IgD-negative memory B cell (primary cell): ENCODE data around the gene ZNF532. TPM values are rescaled to one million over a fixed set of nuclear protein-coding genes. Genes with fewer than 3 reads are reported as not detected.
A peak's percentile ranks its signal among the peaks of the same experiment; 100 is the strongest.
"Not testable (repeated sequence)": the region's sequence is repeated elsewhere in the genome, so short reads cannot be mapped to it uniquely, and the experiment has no call there.

Experiments used
- H3K27ac Mint-ChIP-seq, 3 donors: one replicate each; pipeline ENCODE4 v1.8.0; 2020 to 2022; ENCODE audit warnings: mild to moderate bottlenecking in 3 of 3, mixed read lengths in 3 of 3, moderate library complexity in 1 of 3
- H3K27me3 Mint-ChIP-seq: one replicate; pipeline ENCODE4 v1.8.0; 2021; ENCODE audit warnings: mixed read lengths
- H3K36me3 Mint-ChIP-seq: one replicate; pipeline ENCODE4 v1.8.0; 2020; ENCODE audit warnings: mild to moderate bottlenecking, mixed read lengths
- H3K4me1 Mint-ChIP-seq, 3 donors: one replicate each; pipeline ENCODE4 v1.8.0; 2020 to 2022; ENCODE audit warnings: mixed read lengths in 3 of 3, mild to moderate bottlenecking in 1 of 3
- H3K4me3 Mint-ChIP-seq, 4 donors: one replicate each; pipeline ENCODE4 v1.8.0; 2020 to 2022; ENCODE audit warnings: mild to moderate bottlenecking in 4 of 4, mixed read lengths in 4 of 4, moderate library complexity in 3 of 4
- H3K9me3 Mint-ChIP-seq, 3 donors: one replicate each; pipeline ENCODE4 v1.8.0; 2020 to 2021; ENCODE audit warnings: mixed read lengths in 3 of 3, mild to moderate bottlenecking in 1 of 3
- polyA plus RNA-seq: library from polyadenylated mRNA; unstranded; fragments of 300-500 nt; fragmentation: Illumina TruSeq; gene quantifications from one replicate; pipeline ENCODE4 v1.2.3, GENCODE V29; 2021

Gene ZNF532, protein sequence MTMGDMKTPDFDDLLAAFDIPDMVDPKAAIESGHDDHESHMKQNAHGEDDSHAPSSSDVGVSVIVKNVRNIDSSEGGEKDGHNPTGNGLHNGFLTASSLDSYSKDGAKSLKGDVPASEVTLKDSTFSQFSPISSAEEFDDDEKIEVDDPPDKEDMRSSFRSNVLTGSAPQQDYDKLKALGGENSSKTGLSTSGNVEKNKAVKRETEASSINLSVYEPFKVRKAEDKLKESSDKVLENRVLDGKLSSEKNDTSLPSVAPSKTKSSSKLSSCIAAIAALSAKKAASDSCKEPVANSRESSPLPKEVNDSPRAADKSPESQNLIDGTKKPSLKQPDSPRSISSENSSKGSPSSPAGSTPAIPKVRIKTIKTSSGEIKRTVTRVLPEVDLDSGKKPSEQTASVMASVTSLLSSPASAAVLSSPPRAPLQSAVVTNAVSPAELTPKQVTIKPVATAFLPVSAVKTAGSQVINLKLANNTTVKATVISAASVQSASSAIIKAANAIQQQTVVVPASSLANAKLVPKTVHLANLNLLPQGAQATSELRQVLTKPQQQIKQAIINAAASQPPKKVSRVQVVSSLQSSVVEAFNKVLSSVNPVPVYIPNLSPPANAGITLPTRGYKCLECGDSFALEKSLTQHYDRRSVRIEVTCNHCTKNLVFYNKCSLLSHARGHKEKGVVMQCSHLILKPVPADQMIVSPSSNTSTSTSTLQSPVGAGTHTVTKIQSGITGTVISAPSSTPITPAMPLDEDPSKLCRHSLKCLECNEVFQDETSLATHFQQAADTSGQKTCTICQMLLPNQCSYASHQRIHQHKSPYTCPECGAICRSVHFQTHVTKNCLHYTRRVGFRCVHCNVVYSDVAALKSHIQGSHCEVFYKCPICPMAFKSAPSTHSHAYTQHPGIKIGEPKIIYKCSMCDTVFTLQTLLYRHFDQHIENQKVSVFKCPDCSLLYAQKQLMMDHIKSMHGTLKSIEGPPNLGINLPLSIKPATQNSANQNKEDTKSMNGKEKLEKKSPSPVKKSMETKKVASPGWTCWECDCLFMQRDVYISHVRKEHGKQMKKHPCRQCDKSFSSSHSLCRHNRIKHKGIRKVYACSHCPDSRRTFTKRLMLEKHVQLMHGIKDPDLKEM (N-terminal part only)
- polyA plus RNA-seq: 14.8 TPM

DNA sequence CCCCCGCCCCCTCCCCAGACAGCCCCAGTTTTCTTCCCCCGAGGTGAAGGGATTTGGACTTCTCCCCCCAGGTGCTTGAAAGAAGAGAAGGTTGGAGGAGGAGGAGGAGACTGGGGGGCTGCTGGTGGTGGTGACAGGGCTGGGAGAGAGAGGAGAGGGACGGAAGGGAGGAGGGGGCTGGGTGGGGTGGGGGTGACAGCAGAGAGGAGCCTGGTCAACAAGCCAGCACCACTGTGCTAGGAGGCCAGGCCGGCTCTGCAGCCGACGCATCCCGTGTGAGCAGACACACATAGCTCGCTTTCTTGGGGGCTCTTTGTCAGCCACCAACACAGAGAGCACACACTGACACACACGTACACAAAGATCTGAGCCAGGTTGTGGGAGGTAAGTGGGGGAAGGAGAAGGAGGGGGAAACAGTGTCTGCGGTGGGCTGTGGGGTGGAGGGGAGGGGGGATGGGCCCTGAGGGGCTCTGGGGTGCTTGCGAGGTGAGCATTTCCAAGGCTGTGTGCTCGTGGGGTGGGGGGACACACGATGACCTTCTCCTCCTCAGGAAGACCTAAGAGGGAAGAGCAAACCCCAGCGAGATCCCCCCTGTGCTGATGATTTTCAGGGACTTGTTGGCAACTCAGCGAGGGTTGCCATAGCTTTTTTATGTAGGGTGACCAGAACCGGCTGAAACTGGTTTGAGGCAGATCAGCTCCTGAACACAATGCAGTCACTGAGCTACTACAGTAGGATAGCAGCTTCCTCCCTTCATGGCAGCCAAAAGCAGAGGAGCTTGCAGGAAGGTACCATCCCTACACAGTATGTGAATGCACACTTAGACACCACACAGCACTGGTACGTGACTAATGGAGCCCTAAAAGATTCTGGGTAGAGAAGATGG is at the start of gene ZNF532:
Gene ZNF532, plus strand, starts transcription at position 732 of the 887 bp plus-strand sequence. CDS start 53,411 bp downstream, outside the sequence.
- H3K27me3 Mint-ChIP-seq: peaks cover 4% of the 10 kb centered on the region
- peak within 1 kb of the TSS; percentile 94 to 99 (median 98) for H3K27ac Mint-ChIP-seq
- peaks cover 30 to 44% (median 40%) of the 10 kb centered on the region in 3 donors for H3K4me1 Mint-ChIP-seq
- peak within 1 kb of the TSS; percentile 71 to 88 (median 78) for H3K4me3 Mint-ChIP-seq
- H3K36me3 Mint-ChIP-seq: peaks cover 16% of the 10 kb centered on the region
- peaks cover 2 to 8% (median 3%) of the 10 kb centered on the region in 3 donors for H3K9me3 Mint-ChIP-seq

DNA sequence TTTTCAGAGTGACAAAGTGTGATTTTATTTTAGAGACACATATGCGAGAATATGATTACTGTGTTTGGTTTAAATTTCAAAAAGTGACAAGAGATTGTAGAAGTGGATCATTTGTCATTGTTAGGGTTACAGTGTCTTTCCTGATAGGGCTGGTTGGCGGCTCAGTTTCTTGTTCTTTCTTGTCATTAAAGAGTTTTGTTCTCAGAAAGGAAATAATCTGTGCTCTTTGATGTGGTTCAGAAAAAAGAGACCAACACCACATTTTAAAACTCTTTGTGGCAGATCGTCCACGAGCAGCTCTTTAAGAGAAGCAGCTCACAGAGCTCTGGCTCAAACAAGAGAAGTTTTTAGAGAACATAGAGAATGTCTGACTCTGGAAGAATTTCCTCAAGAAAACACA is 45.6 kb upstream of the ZNF532 start:
- H3K9me3 Mint-ChIP-seq: peaks cover 3 to 5% (median 4%) of the 10 kb centered on the region in 3 donors
- H3K36me3 Mint-ChIP-seq: no peaks in the 10 kb centered on the region
- peaks cover 13% of the 10 kb centered on the region for H3K27me3 Mint-ChIP-seq
- peaks cover 5 to 6% (median 5%) of the 10 kb centered on the region in 3 donors for H3K4me1 Mint-ChIP-seq
- no peak overlapping the region for H3K4me3 Mint-ChIP-seq
- H3K27ac Mint-ChIP-seq: no peak overlapping the region

DNA sequence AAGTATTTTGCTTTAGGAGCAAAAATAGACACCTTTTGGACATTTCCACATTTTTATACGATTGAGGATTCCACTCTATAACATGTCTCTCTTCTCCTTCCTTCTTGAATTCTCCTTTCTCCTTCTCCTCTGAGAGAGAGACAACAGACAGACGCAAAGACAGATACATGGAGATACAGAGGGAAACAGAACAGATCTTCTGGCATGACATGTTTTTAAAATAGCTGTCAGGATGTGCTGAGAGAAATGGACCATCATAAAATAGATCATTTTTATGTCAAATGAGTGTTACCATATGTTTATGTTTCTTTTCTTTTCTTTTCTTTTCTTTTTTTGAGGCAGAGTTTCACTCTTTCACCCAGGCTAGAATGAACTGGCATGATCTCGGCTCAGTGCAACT is 44.4 kb upstream of the ZNF532 start:
- Mint-ChIP-seq H3K4me1 (peaks cover 2 to 6% (median 5%) of the 10 kb centered on the region in 3 donors), H3K36me3 (no peaks in the 10 kb centered on the region), H3K9me3 (no peaks in the 10 kb centered on the region), H3K27me3 (peaks cover 10% of the 10 kb centered on the region), H3K4me3 (no peak overlapping the region), H3K27ac (peak overlapping the region in 1 of 3 donors; percentile 5)

DNA sequence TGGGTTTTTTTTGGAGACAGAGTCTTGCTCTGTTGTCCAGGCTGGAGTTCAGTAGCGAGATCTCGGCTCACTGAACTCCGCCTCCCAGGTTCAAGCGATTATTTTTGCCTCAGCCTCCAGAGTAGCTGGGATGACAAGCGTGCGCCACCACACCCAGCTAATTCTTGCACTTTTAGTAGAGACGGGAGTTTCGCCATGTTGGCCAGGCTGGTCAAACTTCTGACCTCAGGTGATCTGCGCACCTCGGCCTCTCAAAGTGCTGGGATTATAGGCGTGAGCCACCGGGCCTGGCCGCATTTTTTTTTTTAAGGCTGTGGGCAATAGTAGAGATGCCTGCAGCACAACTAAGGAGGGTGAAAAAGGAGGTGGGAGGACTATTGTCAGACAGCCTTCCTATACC is 41.7 kb upstream of the ZNF532 start:
- Mint-ChIP-seq H3K27ac (no peak overlapping the region), H3K36me3 (no peaks in the 10 kb centered on the region), H3K4me3 (no peak overlapping the region), H3K9me3 (peaks cover 0 to 3% (median 2%) of the 10 kb centered on the region in 3 donors), H3K4me1 (peaks cover 0 to 6% (median 2%) of the 10 kb centered on the region in 3 donors), H3K27me3 (peaks cover 11% of the 10 kb centered on the region)

DNA sequence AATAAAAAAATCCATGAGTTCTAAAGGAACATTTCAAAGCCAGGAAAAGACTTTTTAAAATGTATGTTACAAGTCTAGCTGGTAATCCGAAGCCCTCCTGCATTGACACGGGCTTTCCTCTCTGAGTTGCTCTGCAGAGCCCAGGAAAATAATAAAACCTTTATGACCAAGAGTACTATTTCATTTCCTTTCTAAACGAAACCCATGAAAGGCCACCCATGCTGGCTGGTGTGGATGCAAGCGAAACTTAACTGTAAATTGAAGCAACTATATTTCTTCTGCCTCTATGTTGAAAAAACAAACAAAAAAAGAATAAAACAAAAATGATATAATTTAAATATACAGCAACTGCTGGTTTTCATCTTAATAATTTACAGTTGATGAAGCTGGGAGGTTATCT is 41.3 kb upstream of the ZNF532 start:
- peaks cover 11% of the 10 kb centered on the region for H3K27me3 Mint-ChIP-seq
- H3K4me1 Mint-ChIP-seq: peaks cover 0 to 6% (median 2%) of the 10 kb centered on the region in 3 donors
- H3K9me3 Mint-ChIP-seq: peaks cover 0 to 3% (median 2%) of the 10 kb centered on the region in 3 donors
- no peak overlapping the region for H3K4me3 Mint-ChIP-seq
- no peak overlapping the region for H3K27ac Mint-ChIP-seq
- H3K36me3 Mint-ChIP-seq: no peaks in the 10 kb centered on the region

DNA sequence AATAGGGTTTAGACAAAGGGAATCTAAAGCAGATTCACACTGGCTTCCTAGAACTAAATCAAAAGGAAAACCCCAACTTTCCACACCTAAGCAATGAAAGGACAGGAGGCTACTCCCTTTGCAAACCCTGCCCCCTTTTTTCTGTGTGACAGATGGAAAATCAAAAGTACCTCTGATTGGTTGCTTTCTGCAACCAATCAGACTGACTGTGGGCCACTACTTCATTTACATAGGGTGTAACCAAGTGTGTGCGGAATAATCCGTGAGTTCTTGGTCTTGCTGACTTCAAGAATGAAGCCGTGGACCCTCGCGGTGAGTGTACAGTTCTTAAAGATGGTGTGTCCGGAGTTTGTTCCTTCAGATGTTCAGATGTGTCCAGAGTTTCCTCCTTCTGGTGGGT is 37.8 kb upstream of the ZNF532 start:
- H3K27ac Mint-ChIP-seq, H3K4me1 Mint-ChIP-seq, H3K4me3 Mint-ChIP-seq, H3K36me3 Mint-ChIP-seq, H3K9me3 Mint-ChIP-seq, H3K27me3 Mint-ChIP-seq: not testable (repeated sequence)

DNA sequence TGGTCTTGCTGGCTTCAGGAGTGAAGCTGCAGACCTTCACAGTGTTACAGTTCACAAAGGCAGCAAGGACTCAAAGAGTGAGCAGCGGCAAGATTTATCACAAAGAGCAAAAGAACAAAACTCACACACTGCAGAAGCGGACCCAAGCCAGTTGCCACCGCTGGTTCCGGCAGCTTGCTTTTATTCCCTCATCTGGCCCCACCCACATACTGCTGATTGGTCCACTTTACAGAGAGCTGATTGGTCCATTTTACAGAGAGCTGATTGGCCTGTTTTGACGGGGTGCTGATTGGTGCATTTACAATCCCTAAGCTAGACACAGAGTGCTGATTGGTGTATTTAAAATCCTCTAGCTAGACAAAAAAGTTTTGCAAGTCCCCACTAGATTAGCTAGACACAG is 37.2 kb upstream of the ZNF532 start:
- Mint-ChIP-seq H3K27me3 (peaks cover 3% of the 10 kb centered on the region), H3K4me1 (no peaks in the 10 kb centered on the region), H3K9me3 (peaks cover 0 to 3% (median 2%) of the 10 kb centered on the region in 3 donors), H3K27ac (no peak overlapping the region), H3K36me3 (no peaks in the 10 kb centered on the region), H3K4me3 (no peak overlapping the region)

DNA sequence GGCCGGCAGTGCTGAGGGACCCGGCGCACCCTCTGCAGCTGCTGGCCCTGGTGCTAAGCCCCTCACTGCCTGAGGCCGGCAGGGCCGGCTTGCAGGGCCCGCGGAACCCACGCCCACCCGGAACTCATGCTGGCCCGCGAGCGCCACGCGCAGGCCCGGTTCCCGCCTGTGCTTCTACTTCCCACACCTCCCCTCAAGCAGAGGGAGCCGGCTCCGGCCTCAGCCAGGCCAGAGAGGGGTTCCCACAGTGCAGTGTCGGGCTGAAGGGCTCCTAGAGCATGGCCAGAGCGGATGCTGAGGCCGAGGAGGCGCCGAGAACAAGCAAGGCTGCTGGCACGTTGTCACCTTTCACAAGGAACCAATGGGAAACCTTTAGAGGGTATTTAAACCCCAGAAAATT is 36.8 kb upstream of the ZNF532 start:
- H3K27ac Mint-ChIP-seq: no peak overlapping the region
- H3K9me3 Mint-ChIP-seq: peaks cover 0 to 3% (median 2%) of the 10 kb centered on the region in 3 donors
- no peak overlapping the region for H3K4me3 Mint-ChIP-seq
- peaks cover 3% of the 10 kb centered on the region for H3K27me3 Mint-ChIP-seq
- no peaks in the 10 kb centered on the region for H3K4me1 Mint-ChIP-seq
- no peaks in the 10 kb centered on the region for H3K36me3 Mint-ChIP-seq

DNA sequence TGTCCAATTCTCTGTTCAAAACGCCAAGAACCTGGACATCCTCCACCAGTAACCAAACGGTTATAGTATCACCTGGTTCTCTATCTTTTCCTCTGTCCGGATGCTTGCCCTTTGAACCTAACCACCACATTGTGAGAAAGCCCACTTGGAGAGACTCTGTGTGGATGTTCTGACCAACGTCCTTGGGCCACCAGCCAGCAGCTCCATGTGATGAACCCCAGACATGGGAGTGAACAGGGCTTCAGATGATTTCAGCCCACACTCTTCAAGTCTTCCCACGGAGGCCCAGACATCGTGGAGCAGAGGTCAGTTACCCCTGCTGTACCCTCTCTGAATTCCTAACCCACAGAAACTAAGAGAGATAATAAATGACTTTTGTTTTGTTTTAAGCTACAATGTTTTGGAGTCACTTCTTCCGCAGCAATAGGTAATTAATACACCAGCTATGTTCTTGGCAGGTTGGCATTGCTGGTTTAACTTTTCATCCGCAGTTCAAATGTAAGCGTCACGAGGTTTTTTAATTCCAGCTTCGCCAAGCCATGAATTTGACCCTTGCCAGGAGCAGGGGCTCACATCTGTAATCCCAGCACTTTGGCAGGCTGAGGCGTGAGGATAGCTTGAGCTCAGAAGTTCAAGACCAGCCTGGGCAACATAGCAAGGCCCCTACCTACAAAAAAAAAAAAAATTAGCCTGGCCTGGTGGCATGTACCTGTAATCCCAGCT is 36.1 kb upstream of the ZNF532 start:
- Mint-ChIP-seq H3K36me3 (no peaks in the 10 kb centered on the region), H3K9me3 (peaks cover 0 to 3% (median 2%) of the 10 kb centered on the region in 3 donors), H3K27me3 (peaks cover 3% of the 10 kb centered on the region), H3K27ac (no peak overlapping the region), H3K4me3 (no peak overlapping the region), H3K4me1 (no peaks in the 10 kb centered on the region)

DNA sequence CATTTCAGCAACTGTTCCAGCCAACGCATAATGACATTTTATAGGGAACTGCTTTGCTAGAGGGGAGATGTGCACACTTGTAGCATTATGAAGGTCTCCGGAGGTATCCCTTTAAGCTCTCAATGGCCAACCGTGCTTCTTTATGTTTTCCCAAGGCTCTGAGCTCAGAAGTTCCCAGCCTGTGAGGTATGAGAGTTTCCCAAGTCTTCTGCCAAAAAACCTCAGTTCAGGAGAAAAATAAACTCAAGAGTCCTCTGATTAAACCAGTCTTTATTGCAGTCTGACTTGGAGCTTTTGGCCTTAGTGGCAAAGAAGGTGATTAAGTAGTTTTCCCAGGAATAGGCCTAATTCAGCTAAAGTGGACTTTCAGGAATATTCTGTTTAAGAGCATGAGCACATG is 35.4 kb upstream of the ZNF532 start:
- H3K4me3 Mint-ChIP-seq: no peak overlapping the region
- peaks cover 0 to 3% (median 2%) of the 10 kb centered on the region in 3 donors for H3K9me3 Mint-ChIP-seq
- peaks cover 3% of the 10 kb centered on the region for H3K27me3 Mint-ChIP-seq
- no peaks in the 10 kb centered on the region for H3K36me3 Mint-ChIP-seq
- no peak overlapping the region for H3K27ac Mint-ChIP-seq
- H3K4me1 Mint-ChIP-seq: no peaks in the 10 kb centered on the region

DNA sequence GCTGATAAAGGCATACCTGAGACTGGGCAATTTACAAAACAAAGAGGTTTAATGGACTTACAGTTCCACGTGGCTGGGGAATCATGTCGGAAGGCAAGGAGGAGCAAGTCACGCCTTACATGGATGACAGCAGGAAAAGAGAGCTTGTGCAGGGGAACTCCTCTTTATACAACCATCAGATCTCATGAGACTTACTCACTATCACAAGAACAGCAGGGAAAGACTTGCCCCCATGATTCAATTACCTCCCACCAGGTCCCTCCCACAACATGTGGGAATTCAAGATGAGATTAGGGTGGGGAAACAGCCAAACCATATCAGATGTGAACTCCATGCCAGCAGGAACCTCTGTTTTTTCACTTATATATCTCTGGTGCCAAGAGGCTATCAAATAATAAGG is 34.8 kb upstream of the ZNF532 start:
- H3K9me3 Mint-ChIP-seq, H3K4me1 Mint-ChIP-seq, H3K36me3 Mint-ChIP-seq, H3K4me3 Mint-ChIP-seq, H3K27ac Mint-ChIP-seq, H3K27me3 Mint-ChIP-seq: not testable (repeated sequence)

DNA sequence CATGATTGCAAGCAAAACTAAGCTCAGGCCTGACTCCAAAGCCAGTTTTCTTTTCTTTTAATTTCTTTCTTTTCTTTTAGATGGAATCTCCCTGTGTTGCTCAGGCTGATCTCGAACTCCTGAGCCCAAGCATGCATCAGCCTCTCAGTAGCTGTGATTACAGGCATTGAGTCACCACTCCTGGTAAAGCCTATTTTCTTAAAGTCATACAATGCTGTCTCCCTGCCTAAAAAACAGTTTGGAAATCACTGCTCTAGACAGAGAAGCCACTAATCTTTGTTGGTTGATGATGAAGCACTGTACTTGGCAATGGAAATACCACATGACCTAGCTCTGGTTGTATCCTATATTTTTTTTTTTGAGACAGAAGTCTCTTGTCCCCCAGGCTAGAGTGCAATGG is 33.1 kb upstream of the ZNF532 start:
- Mint-ChIP-seq H3K36me3 (peaks cover 1% of the 10 kb centered on the region), H3K27me3 (peaks cover 2% of the 10 kb centered on the region)

DNA sequence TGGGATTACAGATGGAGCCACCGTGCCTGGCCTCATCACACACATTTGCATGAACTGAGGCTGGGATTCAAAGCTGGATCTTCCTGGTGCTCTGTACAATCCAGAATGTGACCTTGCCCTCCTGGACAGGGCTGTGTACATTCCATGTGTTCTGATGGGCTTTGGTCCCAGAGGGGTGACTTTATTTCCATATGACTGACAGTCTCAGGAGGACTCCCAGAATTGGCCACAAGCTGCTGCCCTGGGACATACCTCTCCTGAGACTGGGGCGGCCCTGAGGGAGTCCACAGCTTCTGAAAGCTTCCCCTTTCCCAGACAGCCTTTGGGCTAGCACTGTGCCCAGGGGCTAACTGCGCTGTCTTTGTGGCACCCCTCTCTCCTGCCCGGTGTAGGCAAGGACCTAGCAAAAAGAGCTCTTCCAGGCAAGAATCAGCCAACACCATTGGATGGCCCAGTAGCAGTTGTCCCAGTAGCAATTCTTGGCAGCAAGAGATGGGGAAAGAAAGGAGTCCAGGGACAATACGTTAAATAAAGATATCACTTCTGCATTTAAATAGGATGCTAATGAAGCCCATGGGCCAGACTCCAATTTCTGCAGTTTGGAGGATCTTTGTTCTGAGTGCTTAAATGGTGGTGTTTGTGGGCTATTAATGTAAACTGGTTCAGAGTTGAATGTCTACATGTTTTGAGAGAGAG is 26.4 kb upstream of the ZNF532 start:
- Mint-ChIP-seq H3K36me3 (peaks cover 3% of the 10 kb centered on the region), H3K4me3 (no peak overlapping the region), H3K4me1 (no peaks in the 10 kb centered on the region), H3K27ac (no peak overlapping the region), H3K9me3 (no peaks in the 10 kb centered on the region), H3K27me3 (no peaks in the 10 kb centered on the region)

More for the DNA sequence above, 33.1 kb upstream of the ZNF532 start:
- no peak overlapping the region for H3K27ac Mint-ChIP-seq
- H3K4me1 Mint-ChIP-seq: no peaks in the 10 kb centered on the region
- H3K9me3 Mint-ChIP-seq: peaks cover 0 to 3% (median 2%) of the 10 kb centered on the region in 3 donors
- no peak overlapping the region for H3K4me3 Mint-ChIP-seq
